SK-N-SH treated with all-trans-retinoic acid at 6 μM for 48 hours (cell line): ENCODE data around the gene NR5A2.
A peak's percentile ranks its signal among the peaks of the same experiment; 100 is the strongest.

Experiments used
- ATAC-seq: fragments of 200-7000 bp; cut with Tn5 transposase; 3 replicates; pipeline ENCODE4 v1.9.1; 2020; ENCODE audit warnings: mild to moderate bottlenecking, moderate library complexity
- BACH2 ChIP-seq: fragments of 250-450 bp; sonication (Bioruptor Pico); IDR thresholded peaks from 2 replicates; pipeline ENCODE4 v1.9.0; 2021; ENCODE audit warnings: mild to moderate bottlenecking, borderline replicate concordance
- CREB5 ChIP-seq: fragments of 250-450 bp; sonication (Bioruptor Pico); IDR thresholded peaks from 2 replicates; pipeline ENCODE4 v1.5.1; 2020; ENCODE audit warnings: low read depth, mild to moderate bottlenecking, moderate library complexity
- CSDC2 ChIP-seq: fragments of 250-450 bp; sonication (Bioruptor Pico); IDR thresholded peaks from 2 replicates; pipeline ENCODE4 v1.5.0; 2020; ENCODE audit warnings: mild to moderate bottlenecking, moderate library complexity
- ESRRG ChIP-seq: fragments of 250-450 bp; sonication (Bioruptor Pico); IDR thresholded peaks from 2 replicates; pipeline ENCODE4 v1.6.1; 2021; ENCODE audit warnings: mild to moderate bottlenecking
- GLIS3 ChIP-seq: fragments of 250-450 bp; sonication (Bioruptor Pico); IDR thresholded peaks from 2 replicates; pipeline ENCODE4 v1.5.0; 2020; ENCODE audit warnings: mild to moderate bottlenecking, moderate library complexity
- ISL1 ChIP-seq: fragments of 250-450 bp; sonication (Bioruptor Pico); IDR thresholded peaks from 2 replicates; pipeline ENCODE4 v2.1.2; 2022; ENCODE audit warnings: mild to moderate bottlenecking, moderate library complexity
- OSR1 ChIP-seq: fragments of 250-450 bp; sonication (Bioruptor Pico); IDR thresholded peaks from 2 replicates; pipeline ENCODE4 v1.8.0; 2022; ENCODE audit warnings: moderate library complexity, mild to moderate bottlenecking, inconsistent platforms
- PATZ1 ChIP-seq: fragments of 250-450 bp; sonication (Bioruptor Pico); IDR thresholded peaks from 2 replicates; pipeline ENCODE4 v1.8.0; 2020; ENCODE audit warnings: mild to moderate bottlenecking, moderate library complexity, borderline replicate concordance
- POU6F1 ChIP-seq: fragments of 250-450 bp; sonication (Bioruptor Pico); IDR thresholded peaks from 2 replicates; pipeline ENCODE4 v1.8.0; 2021; ENCODE audit warnings: low read depth, mild to moderate bottlenecking, moderate library complexity, borderline replicate concordance
- PPARA ChIP-seq: fragments of 250-450 bp; sonication (Bioruptor Pico); IDR thresholded peaks from 2 replicates; pipeline ENCODE4 v1.5.0; 2020; ENCODE audit warnings: mild to moderate bottlenecking, borderline replicate concordance
- SNAI2 ChIP-seq: fragments of 250-450 bp; sonication (Bioruptor Pico); IDR thresholded peaks from 2 replicates; pipeline ENCODE4 v1.5.0; 2020; ENCODE audit warnings: mild to moderate bottlenecking, moderate library complexity
- TCF4 ChIP-seq: fragments of 250-450 bp; sonication (Bioruptor Pico); IDR thresholded peaks from 2 replicates; pipeline ENCODE4 v1.8.0; 2021; ENCODE audit warnings: mild to moderate bottlenecking, moderate library complexity, borderline replicate concordance
- TOX ChIP-seq: fragments of 250-450 bp; sonication (Bioruptor Pico); IDR thresholded peaks from 2 replicates; pipeline ENCODE4 v1.8.0; 2021; ENCODE audit warnings: mild to moderate bottlenecking, moderate library complexity, borderline replicate concordance
- ZC3H10 ChIP-seq: fragments of 250-450 bp; sonication (Bioruptor Pico); IDR thresholded peaks from 2 replicates; pipeline ENCODE4 v1.5.1; 2021; ENCODE audit warnings: mild to moderate bottlenecking, moderate library complexity
- ZFP3 ChIP-seq: fragments of 250-450 bp; sonication (Bioruptor Pico); IDR thresholded peaks from 2 replicates; pipeline ENCODE4 v1.5.0; 2020; ENCODE audit warnings: mild to moderate bottlenecking, moderate library complexity
- ZNF565 ChIP-seq: fragments of 450-650 bp; formaldehyde crosslinking; conservative IDR thresholded peaks from 2 replicates; pipeline ENCODE4 v1.5.0; 2020; ENCODE audit warnings: low read depth, mild to moderate bottlenecking, moderate library complexity
- ZNF70 ChIP-seq: fragments of 450-650 bp; formaldehyde crosslinking; IDR thresholded peaks from 2 replicates; pipeline ENCODE4 v1.5.0; 2020; ENCODE audit warnings: mild to moderate bottlenecking, moderate library complexity
- ZNF8 ChIP-seq: fragments of 450-650 bp; formaldehyde crosslinking; IDR thresholded peaks from 2 replicates; pipeline ENCODE4 v1.5.0; 2020; ENCODE audit warnings: mild to moderate bottlenecking, moderate library complexity
- TF ChIP-seq, protein P1 (sequence below): fragments of 250-450 bp; sonication (Bioruptor Pico); IDR thresholded peaks from 2 replicates; pipeline ENCODE4 v1.5.0; 2020; ENCODE audit warnings: mild to moderate bottlenecking, moderate library complexity
- TF ChIP-seq, protein P2 (sequence below): fragments of 250-450 bp; sonication (Bioruptor Pico); IDR thresholded peaks from 2 replicates; pipeline ENCODE4 v1.5.1; 2021; ENCODE audit warnings: mild to moderate bottlenecking, moderate library complexity

Gene NR5A2

GRCh38 chr1:200165493-200166220 is 138.1 kb downstream of the NR5A2 start:
- TF ChIP-seq PPARA (CRISPR knock-in tag) = no peak
- no peak for TF ChIP-seq ZNF70 (CRISPR knock-in tag)
- TF ChIP-seq ISL1 (CRISPR knock-in tag) = no peak
- no peak for ATAC-seq

DNA sequence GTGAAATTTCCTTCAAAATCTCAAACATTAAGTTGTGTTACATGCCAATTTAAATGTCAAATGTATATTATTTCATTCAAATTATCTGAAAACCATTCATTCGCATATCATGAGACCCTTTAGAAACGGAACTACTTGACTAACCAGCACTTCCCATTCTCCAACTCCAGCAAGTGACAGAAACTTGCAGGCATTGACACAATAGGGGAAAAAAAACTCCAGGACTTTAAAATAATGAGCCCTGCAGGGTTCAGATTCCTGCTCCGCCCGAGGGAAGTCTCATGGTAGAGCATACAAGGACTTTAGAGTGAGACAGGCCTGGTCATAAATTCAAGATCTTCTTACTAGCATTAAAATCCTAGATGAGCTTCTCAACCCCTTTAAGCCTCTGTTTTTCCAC is 138.9 kb downstream of the NR5A2 start:
- TF ChIP-seq OSR1 (CRISPR knock-in tag) (no peak), SNAI2 (CRISPR knock-in tag) (no peak), ZFP3 (no peak), PPARA (CRISPR knock-in tag) (no peak), GLIS3 (CRISPR knock-in tag) (no peak), PATZ1 (CRISPR knock-in tag) (no peak)

DNA sequence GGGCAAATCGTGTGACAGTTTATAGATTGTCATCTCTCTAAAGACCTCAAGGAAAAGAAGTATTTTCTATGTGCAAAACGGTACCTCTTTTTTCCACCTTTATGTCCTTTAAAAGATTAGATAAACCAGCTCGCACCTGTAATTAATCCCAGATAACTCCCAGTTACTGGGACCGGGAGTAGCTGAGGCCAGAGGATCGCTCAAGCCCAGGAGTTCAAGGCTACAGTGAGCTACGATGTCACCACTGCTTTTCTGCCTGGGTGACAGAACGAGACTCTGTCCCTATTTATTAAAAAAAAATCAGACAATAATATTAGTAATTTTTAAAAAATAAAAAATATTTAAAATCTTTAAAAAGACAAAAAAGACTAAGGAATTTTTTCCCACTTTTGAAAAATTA is 141.4 kb downstream of the NR5A2 start:
- ATAC-seq = no peak
- TF ChIP-seq ISL1 (CRISPR knock-in tag) = no peak
- no peak for TF ChIP-seq OSR1 (CRISPR knock-in tag)
- no peak for TF ChIP-seq PATZ1 (CRISPR knock-in tag)
- no peak for TF ChIP-seq PPARA (CRISPR knock-in tag)
- TF ChIP-seq ZNF565 = no peak
- no peak for TF ChIP-seq TCF4 (CRISPR knock-in tag)

More for the DNA sequence above, 138.9 kb downstream of the NR5A2 start:
- no peak for ATAC-seq

DNA sequence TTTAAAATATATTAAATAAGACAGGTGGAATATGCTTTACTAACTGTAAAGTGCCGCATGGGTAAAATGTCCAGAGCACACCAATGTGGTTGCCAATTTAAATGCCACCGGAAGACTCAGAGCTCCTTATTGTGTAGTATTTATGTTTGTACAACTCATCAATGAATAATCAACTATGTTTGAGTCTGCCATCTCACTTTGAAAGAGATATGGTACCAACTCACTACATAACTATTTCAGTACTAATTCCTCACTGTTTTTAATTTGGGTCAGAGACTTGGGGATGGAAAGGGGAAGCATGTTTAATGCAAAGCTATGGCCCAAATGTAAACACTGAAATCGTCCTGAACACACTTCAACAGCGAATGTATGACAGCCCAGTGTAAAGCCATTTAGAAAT is 144.8 kb downstream of the NR5A2 start:
- peak; percentile 39; the same call in 2 of the 3 replicates for ATAC-seq
- TF ChIP-seq TOX (CRISPR knock-in tag) (0 out of 2 replicates have a peak, but pooled peaks have one; percentile 3), GLIS3 (CRISPR knock-in tag) (no peak)

DNA sequence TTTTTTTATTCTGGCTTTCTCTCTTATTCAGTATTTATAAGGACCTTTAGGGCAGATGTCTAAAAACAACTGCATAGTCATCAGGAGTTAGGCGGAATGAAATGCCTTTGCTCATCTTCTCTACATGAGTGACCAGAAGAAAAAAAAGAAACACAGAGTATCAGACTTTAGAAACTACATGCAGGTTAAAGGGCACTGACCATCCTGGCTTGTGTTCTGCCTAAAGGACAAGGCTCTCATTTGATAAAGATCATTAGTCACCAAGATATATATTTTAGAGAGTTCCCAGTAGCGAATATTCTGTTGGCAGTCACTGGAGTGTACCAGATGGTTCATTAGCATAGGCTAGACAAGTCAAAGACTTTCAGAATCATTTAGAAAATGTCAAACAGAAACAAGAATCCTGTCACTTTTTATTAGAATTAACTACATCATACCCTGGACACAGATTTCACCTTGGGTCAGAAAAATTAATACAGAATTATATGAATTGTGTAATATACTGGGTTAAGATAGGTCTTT is 145.6 kb downstream of the NR5A2 start:
- ATAC-seq = no peak; the same call in 2 of the 3 replicates
- TF ChIP-seq ESRRG (CRISPR knock-in tag) (no peak), GLIS3 (CRISPR knock-in tag) (no peak), POU6F1 (CRISPR knock-in tag) (no peak), ZC3H10 (CRISPR knock-in tag) (no peak), ZNF565 (no peak), CREB5 (CRISPR knock-in tag) (no peak), BACH2 (CRISPR knock-in tag) (no peak), PATZ1 (CRISPR knock-in tag) (no peak), CSDC2 (no peak), ZNF8 (CRISPR knock-in tag) (no peak), PPARA (CRISPR knock-in tag) (no peak), TOX (CRISPR knock-in tag) (no peak)
- TF ChIP-seq, protein P1, sequence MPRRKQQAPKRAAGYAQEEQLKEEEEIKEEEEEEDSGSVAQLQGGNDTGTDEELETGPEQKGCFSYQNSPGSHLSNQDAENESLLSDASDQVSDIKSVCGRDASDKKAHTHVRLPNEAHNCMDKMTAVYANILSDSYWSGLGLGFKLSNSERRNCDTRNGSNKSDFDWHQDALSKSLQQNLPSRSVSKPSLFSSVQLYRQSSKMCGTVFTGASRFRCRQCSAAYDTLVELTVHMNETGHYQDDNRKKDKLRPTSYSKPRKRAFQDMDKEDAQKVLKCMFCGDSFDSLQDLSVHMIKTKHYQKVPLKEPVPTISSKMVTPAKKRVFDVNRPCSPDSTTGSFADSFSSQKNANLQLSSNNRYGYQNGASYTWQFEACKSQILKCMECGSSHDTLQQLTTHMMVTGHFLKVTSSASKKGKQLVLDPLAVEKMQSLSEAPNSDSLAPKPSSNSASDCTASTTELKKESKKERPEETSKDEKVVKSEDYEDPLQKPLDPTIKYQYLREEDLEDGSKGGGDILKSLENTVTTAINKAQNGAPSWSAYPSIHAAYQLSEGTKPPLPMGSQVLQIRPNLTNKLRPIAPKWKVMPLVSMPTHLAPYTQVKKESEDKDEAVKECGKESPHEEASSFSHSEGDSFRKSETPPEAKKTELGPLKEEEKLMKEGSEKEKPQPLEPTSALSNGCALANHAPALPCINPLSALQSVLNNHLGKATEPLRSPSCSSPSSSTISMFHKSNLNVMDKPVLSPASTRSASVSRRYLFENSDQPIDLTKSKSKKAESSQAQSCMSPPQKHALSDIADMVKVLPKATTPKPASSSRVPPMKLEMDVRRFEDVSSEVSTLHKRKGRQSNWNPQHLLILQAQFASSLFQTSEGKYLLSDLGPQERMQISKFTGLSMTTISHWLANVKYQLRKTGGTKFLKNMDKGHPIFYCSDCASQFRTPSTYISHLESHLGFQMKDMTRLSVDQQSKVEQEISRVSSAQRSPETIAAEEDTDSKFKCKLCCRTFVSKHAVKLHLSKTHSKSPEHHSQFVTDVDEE (CRISPR knock-in tag) = no peak
- TF ChIP-seq, protein P2, sequence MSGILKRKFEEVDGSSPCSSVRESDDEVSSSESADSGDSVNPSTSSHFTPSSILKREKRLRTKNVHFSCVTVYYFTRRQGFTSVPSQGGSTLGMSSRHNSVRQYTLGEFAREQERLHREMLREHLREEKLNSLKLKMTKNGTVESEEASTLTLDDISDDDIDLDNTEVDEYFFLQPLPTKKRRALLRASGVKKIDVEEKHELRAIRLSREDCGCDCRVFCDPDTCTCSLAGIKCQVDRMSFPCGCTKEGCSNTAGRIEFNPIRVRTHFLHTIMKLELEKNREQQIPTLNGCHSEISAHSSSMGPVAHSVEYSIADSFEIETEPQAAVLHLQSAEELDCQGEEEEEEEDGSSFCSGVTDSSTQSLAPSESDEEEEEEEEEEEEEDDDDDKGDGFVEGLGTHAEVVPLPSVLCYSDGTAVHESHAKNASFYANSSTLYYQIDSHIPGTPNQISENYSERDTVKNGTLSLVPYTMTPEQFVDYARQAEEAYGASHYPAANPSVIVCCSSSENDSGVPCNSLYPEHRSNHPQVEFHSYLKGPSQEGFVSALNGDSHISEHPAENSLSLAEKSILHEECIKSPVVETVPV (CRISPR knock-in tag) = no peak
